Measurements from ENCODE around the gene NEO1. TPM values are rescaled to one million over a fixed set of nuclear protein-coding genes. Genes with fewer than 3 reads are reported as not detected.

NEO1 gene
- total and polyA plus RNA-seq, 9 of the 15 experiments (the other 6 are each of a cell fraction or from before 2014, with no cell fraction given), result 0.08 to 1.7 (median 0.48) TPM

- TF ChIP-seq CSDE1 (IDR thresholded peaks at IDR 0.05), result peak in 1 of 2 experiments; percentile 67; a peak in 1 of 4 replicates
- TF ChIP-seq RCOR1 (IDR thresholded peaks at IDR 0.05; ENCODE audit: borderline replicate concordance in 1 of 2, low read depth in 2 of 2, low read length in 2 of 2), result peak in 1 of 2 experiments; percentile 69; a peak in 1 of 4 replicates
- TF ChIP-seq, protein P1, sequence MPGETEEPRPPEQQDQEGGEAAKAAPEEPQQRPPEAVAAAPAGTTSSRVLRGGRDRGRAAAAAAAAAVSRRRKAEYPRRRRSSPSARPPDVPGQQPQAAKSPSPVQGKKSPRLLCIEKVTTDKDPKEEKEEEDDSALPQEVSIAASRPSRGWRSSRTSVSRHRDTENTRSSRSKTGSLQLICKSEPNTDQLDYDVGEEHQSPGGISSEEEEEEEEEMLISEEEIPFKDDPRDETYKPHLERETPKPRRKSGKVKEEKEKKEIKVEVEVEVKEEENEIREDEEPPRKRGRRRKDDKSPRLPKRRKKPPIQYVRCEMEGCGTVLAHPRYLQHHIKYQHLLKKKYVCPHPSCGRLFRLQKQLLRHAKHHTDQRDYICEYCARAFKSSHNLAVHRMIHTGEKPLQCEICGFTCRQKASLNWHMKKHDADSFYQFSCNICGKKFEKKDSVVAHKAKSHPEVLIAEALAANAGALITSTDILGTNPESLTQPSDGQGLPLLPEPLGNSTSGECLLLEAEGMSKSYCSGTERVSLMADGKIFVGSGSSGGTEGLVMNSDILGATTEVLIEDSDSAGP (CRISPR knock-in tag; IDR thresholded peaks at IDR 0.05), result no peak
- no peak for TF ChIP-seq RBFOX2 (IDR thresholded peaks at IDR 0.05; ENCODE audit: low read depth, low read length)
- no peak for TF ChIP-seq PCBP1 (IDR thresholded peaks at IDR 0.05; ENCODE audit: low read depth, low read length, poor library complexity, severe bottlenecking)
- TF ChIP-seq TRIM24 (IDR thresholded peaks at IDR 0.05), result no peak
- no peak for TF ChIP-seq ZNF644 (tag; IDR thresholded peaks at IDR 0.05; ENCODE audit: low read depth)
- TF ChIP-seq KLF16 (IDR thresholded peaks at IDR 0.05), result no peak
Observed at GRCh38 chr15:73318463-73319351, 266.4 kb downstream of the NEO1 start (continued).
